GM18870 (cell line): ENCODE results near the gene MLX.
"Not testable (repeated sequence)": the region's sequence is repeated elsewhere in the genome, so short reads cannot be mapped to it uniquely, and the experiment has no call there.

Experiments
- ATAC-seq: cut with Tn5 transposase; IDR thresholded peaks from one replicate; pipeline ENCODE4 v1.9.1; 2021; ENCODE audit warnings: moderate library complexity; ENCODE audit not compliant: unreplicated experiment

MLX gene

GRCh38 chr17:42536048-42536371 is 30.9 kb upstream of the MLX start, which contains the start of gene NAGLU:
Gene NAGLU, plus strand, starts transcription at chr17:42536241. Its CDS starts 32 bp downstream, at chr17:42536273.
- ATAC-seq = peak; percentile 52

GRCh38 chr17:42536372-42537155 is 30.3 kb upstream of the MLX start:
- ATAC-seq = peak; percentile 36

DNA sequence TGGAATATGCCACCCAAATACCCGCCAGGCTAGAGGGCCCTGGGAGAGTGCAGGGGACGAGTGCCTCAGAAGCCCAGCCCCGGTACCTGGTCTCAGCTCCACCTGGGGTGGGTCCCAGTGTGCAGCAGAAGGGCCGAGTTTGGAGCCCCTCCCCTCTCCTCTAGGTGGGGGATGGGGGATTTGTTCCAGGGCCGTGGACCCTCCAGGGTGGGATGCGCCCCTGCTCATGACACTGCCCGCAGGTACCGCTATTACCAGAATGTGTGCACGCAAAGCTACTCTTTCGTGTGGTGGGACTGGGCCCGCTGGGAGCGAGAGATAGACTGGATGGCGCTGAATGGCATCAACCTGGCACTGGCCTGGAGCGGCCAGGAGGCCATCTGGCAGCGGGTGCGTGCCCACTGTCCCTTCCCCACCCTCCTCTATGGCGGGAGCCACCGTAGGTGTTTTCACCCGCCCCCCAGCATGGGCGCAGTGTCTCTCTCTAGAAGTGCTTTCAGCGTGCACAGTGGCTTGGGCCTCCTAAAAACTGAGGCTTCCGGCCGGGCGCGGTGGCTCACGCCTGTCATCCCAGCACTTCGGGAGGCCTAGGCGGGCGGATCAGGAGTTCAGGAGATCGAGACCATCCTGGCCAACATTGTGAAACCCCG is 29.6 kb upstream of the MLX start:
- ATAC-seq = no peak

DNA sequence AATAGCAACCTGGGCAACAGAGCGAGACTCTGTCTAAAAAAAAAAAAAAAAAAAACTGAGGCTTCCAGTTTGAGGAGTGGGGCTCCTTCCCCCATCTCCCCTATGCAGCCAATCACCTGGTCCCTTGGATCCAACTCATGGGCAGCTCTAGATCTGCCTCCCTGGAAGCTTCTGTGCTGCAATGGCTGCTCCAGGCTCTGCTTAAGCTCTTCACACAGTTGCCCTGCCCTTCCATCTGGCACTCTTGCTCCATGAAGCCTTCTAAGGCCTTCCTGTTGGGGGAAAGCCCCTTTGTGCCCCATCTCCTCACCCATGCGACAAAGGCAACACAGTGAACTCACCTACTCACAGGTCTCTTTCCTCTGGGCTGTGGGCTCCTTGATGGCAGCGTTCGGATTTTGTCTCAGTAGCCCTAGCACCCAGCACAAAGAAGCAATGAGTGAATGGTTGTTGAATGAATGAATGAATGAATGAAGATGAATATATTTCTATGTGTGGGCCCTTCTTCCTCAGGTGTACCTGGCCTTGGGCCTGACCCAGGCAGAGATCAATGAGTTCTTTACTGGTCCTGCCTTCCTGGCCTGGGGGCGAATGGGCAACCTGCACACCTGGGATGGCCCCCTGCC is 29.0 kb upstream of the MLX start:
- no peak for ATAC-seq

DNA sequence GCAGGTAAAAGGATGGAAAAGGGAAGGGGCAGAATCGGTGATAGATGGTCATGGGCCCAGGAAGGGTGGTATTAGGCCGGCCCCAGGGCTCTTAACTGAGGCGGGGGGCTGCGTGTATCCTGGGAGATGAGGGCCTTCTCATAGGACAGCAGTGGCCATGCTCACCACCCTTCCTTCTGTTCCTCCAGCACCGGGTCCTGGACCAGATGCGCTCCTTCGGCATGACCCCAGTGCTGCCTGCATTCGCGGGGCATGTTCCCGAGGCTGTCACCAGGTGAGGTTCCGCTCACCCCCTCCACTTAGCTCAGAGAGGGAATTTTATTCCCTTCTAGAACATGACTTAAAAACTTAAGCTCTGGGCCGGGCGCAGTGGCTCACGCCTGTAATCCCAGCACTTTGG is 28.4 kb upstream of the MLX start:
- ATAC-seq = no peak

DNA sequence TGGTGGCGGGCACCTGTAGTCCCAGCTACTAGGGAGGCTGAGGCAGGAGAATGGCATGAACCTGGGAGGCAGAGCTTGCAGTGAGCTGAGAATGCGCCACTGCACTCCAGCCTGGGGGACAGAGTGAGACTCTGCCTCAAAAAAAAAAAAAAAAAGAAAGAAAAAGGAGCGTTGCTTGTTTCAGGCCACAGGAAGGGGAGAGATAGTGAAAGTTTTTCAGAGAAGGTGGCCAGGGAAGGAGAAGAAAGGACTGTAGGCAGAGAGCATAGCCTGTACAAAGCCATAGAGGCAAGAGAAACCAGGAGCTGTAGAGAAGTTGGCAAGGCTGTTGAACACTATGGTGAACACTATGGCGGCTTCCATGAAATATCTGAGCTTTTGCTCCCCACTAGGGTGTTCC is 26.3 kb upstream of the MLX start:
- ATAC-seq = not testable (repeated sequence)

DNA sequence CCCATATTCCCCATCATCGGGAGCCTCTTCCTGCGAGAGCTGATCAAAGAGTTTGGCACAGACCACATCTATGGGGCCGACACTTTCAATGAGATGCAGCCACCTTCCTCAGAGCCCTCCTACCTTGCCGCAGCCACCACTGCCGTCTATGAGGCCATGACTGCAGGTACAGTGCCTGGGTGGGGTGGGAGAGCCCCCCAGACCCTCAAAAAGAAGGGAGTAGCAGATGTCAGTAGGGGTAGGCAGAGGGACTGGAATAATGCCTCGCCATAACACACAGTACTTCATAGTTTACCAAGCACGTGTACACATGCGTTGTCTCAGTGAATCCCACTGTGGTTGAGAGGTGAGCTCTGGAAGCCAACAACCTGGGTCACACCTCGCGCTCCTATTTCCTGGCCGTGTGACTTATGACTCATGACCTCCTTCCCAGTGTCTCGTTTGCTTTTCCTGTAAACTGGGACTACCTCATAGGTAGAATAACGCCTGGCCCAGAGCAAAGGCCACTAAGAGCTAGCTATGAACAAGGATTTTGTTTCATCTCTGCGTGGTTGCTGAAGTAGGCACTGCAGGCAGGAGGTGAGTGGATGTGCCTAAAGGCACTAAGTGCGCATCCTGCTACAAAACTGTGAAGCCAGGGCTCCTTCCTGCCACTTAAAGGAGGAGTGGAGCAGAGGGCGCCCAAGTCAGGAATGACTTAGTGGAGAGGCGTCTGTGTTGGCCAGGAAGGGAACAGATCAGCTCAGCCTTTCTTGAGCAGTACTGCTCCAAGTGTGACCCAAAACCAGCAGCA is 25.7 kb upstream of the MLX start:
- ATAC-seq = no peak

GRCh38 chr17:42543190-42544079 is 23.5 kb upstream of the MLX start:
- ATAC-seq = no peak

DNA sequence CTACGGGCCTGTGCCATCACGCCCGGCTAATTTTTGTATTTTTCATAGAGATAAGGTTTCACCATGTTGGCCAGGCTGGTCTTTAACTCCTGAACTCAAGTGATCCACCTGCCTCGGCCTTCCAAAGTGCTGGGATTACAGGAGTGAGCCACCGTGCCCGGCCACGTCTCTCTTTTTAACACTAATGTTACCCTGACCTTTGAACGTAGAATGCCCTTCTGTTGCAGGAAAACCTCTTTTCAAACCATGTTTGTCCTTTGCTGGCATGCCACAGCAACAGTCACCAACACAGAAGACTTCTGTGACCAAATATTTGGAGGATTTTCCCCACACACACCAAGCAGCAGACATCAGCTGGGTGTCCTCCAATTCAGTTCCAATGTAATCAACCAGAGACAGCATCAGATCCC is 22.0 kb upstream of the MLX start:
- no peak for ATAC-seq

DNA sequence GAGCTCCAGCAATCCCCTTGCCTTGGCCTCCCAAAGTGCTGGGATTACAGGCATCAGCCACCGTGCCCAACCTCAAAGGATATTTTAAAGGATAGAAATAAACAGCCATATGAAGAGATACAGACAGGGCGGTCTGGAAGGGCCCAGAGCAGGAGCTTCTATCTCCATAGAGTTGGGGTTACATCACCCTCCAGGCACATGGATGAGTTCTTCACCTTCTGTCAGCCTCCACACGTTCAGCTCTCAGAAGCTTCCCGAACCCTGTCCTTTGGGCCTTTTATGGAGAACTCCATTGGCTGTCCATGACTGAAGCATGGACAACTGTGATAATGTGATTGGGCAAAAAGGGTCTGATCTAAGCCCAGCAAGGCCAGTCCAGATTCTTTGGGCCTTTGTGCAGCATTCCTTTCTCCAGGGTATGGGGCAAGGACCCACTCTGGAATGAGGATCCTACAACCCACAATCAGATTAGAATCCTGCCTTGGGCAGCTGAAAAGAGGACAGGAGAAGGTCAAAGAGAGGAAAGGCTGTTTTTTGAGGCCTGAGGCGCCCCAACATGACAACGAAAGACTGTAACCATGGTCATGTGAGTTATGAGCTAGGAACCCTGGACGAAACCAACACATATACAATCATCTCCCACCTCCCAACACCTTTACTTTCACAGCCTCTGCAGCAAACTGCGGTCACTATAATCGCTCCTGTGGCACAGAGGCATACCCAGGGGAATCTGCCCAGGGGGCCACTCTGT is 21.0 kb upstream of the MLX start:
- not testable (repeated sequence) for ATAC-seq

- ATAC-seq = no peak
Measured at GRCh38 chr17:42547001-42547461, 19.9 kb upstream of the MLX start.

- no peak for ATAC-seq
Measured at GRCh38 chr17:42547698-42548069, 19.2 kb upstream of the MLX start.

- no peak for ATAC-seq
Measured at GRCh38 chr17:42548070-42548837, 18.6 kb upstream of the MLX start.

- no peak for ATAC-seq
Measured at GRCh38 chr17:42548993-42549755, 17.7 kb upstream of the MLX start.

DNA sequence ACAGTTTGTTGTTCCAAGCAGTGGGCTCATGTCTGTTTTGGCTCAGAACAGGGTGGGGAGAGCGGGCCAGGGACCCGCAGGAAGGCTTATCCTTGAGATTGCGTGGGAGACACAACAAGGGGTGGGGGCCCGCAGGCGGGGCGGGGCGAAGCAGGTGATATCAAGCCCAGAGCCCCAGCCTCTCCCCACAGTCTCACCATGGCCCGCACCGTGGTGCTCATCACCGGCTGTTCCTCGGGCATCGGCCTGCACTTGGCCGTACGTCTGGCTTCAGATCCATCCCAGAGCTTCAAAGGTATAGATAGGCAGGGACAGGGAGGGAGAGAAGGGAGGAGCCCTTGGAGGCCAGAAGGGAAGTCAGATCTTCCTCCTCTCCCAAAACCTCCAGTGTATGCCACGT is 14.2 kb upstream of the MLX start, which contains the start of gene HSD17B1:
HSD17B1 (plus strand) TSS at position 188 of the 400 bp plus-strand sequence; CDS start at position 199, 11 bp downstream.
- ATAC-seq = not testable (repeated sequence)

GRCh38 chr17:42553161-42553818 is 13.6 kb upstream of the MLX start:
- no peak for ATAC-seq

DNA sequence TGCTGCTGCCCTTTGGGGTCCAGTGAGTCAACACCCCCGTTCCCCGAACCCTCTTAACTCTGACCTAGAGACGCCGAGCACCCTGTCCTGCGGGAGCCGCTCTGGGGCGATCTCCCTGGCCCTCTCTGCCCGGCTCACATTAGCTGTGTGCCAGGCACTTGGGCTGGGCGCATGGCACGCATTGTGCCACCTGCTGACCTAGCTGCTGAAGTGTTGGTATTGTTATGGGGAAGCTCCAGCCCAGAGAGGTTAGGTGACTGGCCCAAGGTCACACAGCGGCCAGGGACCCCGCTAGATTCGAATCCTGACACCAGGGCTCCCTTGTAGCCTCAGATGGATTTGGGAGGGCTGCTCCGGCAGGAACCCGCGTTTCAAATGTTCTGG is 13.0 kb upstream of the MLX start:
- no peak for ATAC-seq
